H1 (cell line): ENCODE results near the gene KLHL26. TPM values are rescaled to one million over a fixed set of nuclear protein-coding genes. Genes with fewer than 3 reads are reported as not detected.
"Not testable (repeated sequence)": the region's sequence is repeated elsewhere in the genome, so short reads cannot be mapped to it uniquely, and the experiment has no call there.

Experiments used
- CTCF ChIA-PET: fragments of 300-600 bp; sonication (Branson Sonifier 250); formaldehyde crosslinking; loops from one replicate; lab custom pipeline; 2021; ENCODE audit not compliant: partially characterized antibody; lab: Charles Lee
- POLR2A ChIA-PET: fragments of 300-600 bp; sonication (Branson Sonifier 250); formaldehyde crosslinking; loops from one replicate; lab custom pipeline; 2021; ENCODE audit warnings: inconsistent platforms; ENCODE audit not compliant: partially characterized antibody; lab: Charles Lee
- DNase-seq, 2 experiments: peaks; one replicate each; pipeline versions ENCODE4 v3.0.0 to v3.0.0-alpha.2; 2010 to 2022; ENCODE audit warnings: low spot score in 2 of 2, low read depth in 1 of 2, mixed read lengths in 1 of 2
- FAIRE-seq: peaks from 2 replicates; lab custom pipeline; 2011; peaks lifted over from hg19 to GRCh38; lab: Jason Lieb, UNC
- H2AFZ ChIP-seq: 2 replicates; pipeline ENCODE4 v1.8.1; 2012; ENCODE audit warnings: low read length, inconsistent platforms
- H2AK5ac ChIP-seq: 2 replicates; pipeline ENCODE4 v1.6.1; 2013; ENCODE audit warnings: low read depth, low read length
- H2BK120ac ChIP-seq: replicated peaks from 2 replicates; pipeline ENCODE3; 2013; ENCODE audit warnings: low read depth, low read length, inconsistent platforms
- H2BK12ac ChIP-seq: 2 replicates; pipeline ENCODE4 v1.6.1; 2013; ENCODE audit warnings: low read depth, low read length
- H2BK15ac ChIP-seq: 2 replicates; pipeline ENCODE4 v1.6.1; 2013; ENCODE audit warnings: low read length
- H2BK20ac ChIP-seq: 2 replicates; pipeline ENCODE4 v1.6.1; 2013; ENCODE audit warnings: low read length
- H2BK5ac ChIP-seq: 2 replicates; pipeline ENCODE4 v1.6.1; 2013; ENCODE audit warnings: low read depth, low read length
- H3K14ac ChIP-seq: 2 replicates; pipeline ENCODE4 v1.6.1; 2013; ENCODE audit warnings: inconsistent platforms; ENCODE audit not compliant: insufficient read length
- H3K18ac ChIP-seq: 2 replicates; pipeline ENCODE4 v1.6.1; 2013; ENCODE audit warnings: low read length; ENCODE audit errors: extremely low read depth
- H3K23ac ChIP-seq: 2 replicates; pipeline ENCODE4 v1.6.1; 2013; ENCODE audit warnings: inconsistent platforms; ENCODE audit not compliant: insufficient read length
- H3K23me2 ChIP-seq: 2 replicates; pipeline ENCODE4 v1.6.1; 2013; ENCODE audit warnings: low read depth, low read length
- H3K27ac ChIP-seq: 2 replicates; pipeline ENCODE4 v1.6.1; 2011; ENCODE audit warnings: low read depth, low read length, inconsistent platforms
- H3K27me3 ChIP-seq, 4 experiments: replicated peaks in 1 of 4; 1 replicate in 1 of 4; 2 replicates in 3 of 4; pipeline versions ENCODE4 v1.6.1 to v1.8.1; 2011 to 2013; ENCODE audit warnings: low read length in 3 of 4, mild to moderate bottlenecking in 3 of 4, inconsistent platforms in 2 of 4, mixed read lengths in 2 of 4, moderate library complexity in 1 of 4; ENCODE audit not compliant: control insufficient read depth in 3 of 4, insufficient read depth in 3 of 4; ENCODE audit errors: extremely low read depth in 1 of 4
- H3K36me3 ChIP-seq, 4 experiments: 2 replicates each; pipeline versions ENCODE4 v1.6.1 to v1.8.1; 2011 to 2013; ENCODE audit warnings: mild to moderate bottlenecking in 4 of 4, low read length in 3 of 4, moderate library complexity in 2 of 4, control low read depth in 1 of 4, inconsistent platforms in 1 of 4; ENCODE audit not compliant: insufficient read depth in 4 of 4, control insufficient read depth in 2 of 4
- H3K4ac ChIP-seq: replicated peaks from 2 replicates; pipeline ENCODE3; 2013; ENCODE audit warnings: low read length, low read depth, mixed read lengths, inconsistent platforms; ENCODE audit not compliant: insufficient read length
- H3K4me1 ChIP-seq, 4 experiments: replicated peaks in 1 of 4; 1 replicate in 1 of 4; 2 replicates in 3 of 4; pipeline versions ENCODE4 v1.6.1 to v1.8.1; 2011 to 2013; ENCODE audit warnings: low read length in 3 of 4, inconsistent platforms in 2 of 4, mixed read lengths in 1 of 4; ENCODE audit not compliant: insufficient read depth in 4 of 4, control insufficient read depth in 3 of 4
- H3K4me2 ChIP-seq, 2 experiments: 2 replicates each; pipeline versions ENCODE4 v1.6.1 to v1.8.1; 2011 to 2013; ENCODE audit warnings: low read depth in 2 of 2, low read length in 2 of 2, control low read depth in 1 of 2, inconsistent platforms in 1 of 2, mild to moderate bottlenecking in 1 of 2; ENCODE audit not compliant: insufficient read depth in 1 of 2
- H3K4me3 ChIP-seq, 4 experiments: fragments of 200-600, 300-600 bp in 1 of 4; sonication (generic), shearing (Covaris generic), sonication (Bioruptor Twin) in 1 of 4; 2 replicates each; pipeline versions ENCODE4 v1.5.1 to v1.8.1; 2011 to 2016; ENCODE audit warnings: low read length in 4 of 4, low read depth in 3 of 4, control low read depth in 2 of 4, inconsistent platforms in 2 of 4, mild to moderate bottlenecking in 2 of 4, mixed read lengths in 1 of 4, moderate library complexity in 1 of 4; ENCODE audit not compliant: insufficient read depth in 2 of 4; ENCODE audit errors: extremely low read depth in 1 of 4
- H3K56ac ChIP-seq: replicated peaks from 2 replicates; pipeline ENCODE3; 2013; ENCODE audit warnings: low read depth, mild to moderate bottlenecking, mixed read lengths, low read length, inconsistent platforms; ENCODE audit not compliant: insufficient read length
- H3K79me1 ChIP-seq: 2 replicates; pipeline ENCODE4 v1.6.1; 2013; ENCODE audit warnings: low read depth, low read length, control low read depth
- H3K79me2 ChIP-seq, 2 experiments: 2 replicates each; pipeline versions ENCODE4 v1.6.1 to v1.8.1; 2012 to 2013; ENCODE audit warnings: low read length in 2 of 2, mild to moderate bottlenecking in 2 of 2, inconsistent platforms in 1 of 2; ENCODE audit not compliant: insufficient read depth in 2 of 2, control insufficient read depth in 1 of 2
- H3K9ac ChIP-seq, 4 experiments: replicated peaks in 1 of 4; 1 replicate in 1 of 4; 2 replicates in 3 of 4; pipeline versions ENCODE4 v1.6.1 to v1.8.1; 2011 to 2013; ENCODE audit warnings: low read depth in 3 of 4, low read length in 3 of 4, control low read depth in 2 of 4, mild to moderate bottlenecking in 2 of 4, moderate library complexity in 2 of 4, inconsistent platforms in 1 of 4; ENCODE audit errors: extremely low read depth in 1 of 4
- H3K9me3 ChIP-seq, 2 experiments: 2 replicates each; pipeline versions ENCODE4 v1.6.1 to v1.8.1; 2012 to 2013; ENCODE audit warnings: mild to moderate bottlenecking in 2 of 2, moderate library complexity in 2 of 2, control low read depth in 1 of 2, inconsistent platforms in 1 of 2, low read depth in 1 of 2, low read length in 1 of 2, mixed read lengths in 1 of 2; ENCODE audit not compliant: insufficient read depth in 2 of 2
- H4K20me1 ChIP-seq, 2 experiments: replicated peaks in 1 of 2; 2 replicates each; pipeline versions ENCODE3 to v1.8.1; 2011 to 2013; ENCODE audit warnings: inconsistent platforms in 2 of 2, low read length in 2 of 2, mild to moderate bottlenecking in 1 of 2; ENCODE audit not compliant: insufficient read depth in 2 of 2, control insufficient read depth in 1 of 2
- H4K5ac ChIP-seq: 2 replicates; pipeline ENCODE4 v1.6.1; 2013; ENCODE audit warnings: low read length, low read depth, mixed read lengths, inconsistent platforms; ENCODE audit not compliant: insufficient read length
- H4K8ac ChIP-seq: 2 replicates; pipeline ENCODE4 v1.8.0; 2013; ENCODE audit warnings: mild to moderate bottlenecking, moderate library complexity, low read length, inconsistent platforms; ENCODE audit not compliant: insufficient read depth; ENCODE audit errors: extremely low read depth
- H4K91ac ChIP-seq: replicated peaks from 2 replicates; pipeline ENCODE3; 2013; ENCODE audit warnings: low read length, mixed read lengths, inconsistent platforms; ENCODE audit not compliant: insufficient read length
- WGBS, 2 experiments: shearing (Covaris generic) in 1 of 2; methylation state at CpG; one replicate each; pipeline versions ENCODE4 v1.1.6 to v1.1.7; 2013 to 2015; ENCODE audit warnings: low lambda C conversion rate in 2 of 2, mixed read lengths in 2 of 2, inconsistent platforms in 1 of 2, low coverage in 1 of 2, missing lambda C conversion rate in 1 of 2; ENCODE audit not compliant: insufficient replicate concordance in 2 of 2, insufficient coverage in 1 of 2, insufficient read length in 1 of 2; ENCODE audit errors: extremely low coverage in 1 of 2, missing lambda C conversion rate in 1 of 2; 5-methylcytosine and 5-hydroxymethylcytosine counted together
- polyA plus RNA-seq, 7 experiments: library from polyadenylated mRNA; depleted of rRNA in 3 of 7; stranded (reverse) in 5 of 7; unstranded in 2 of 7; fragments of >200 nt in 5 of 7; fragments of 200-250 nt in 2 of 7; gene quantifications; 1 replicate in 5 of 7; 2 replicates in 1 of 7; 4 replicates in 1 of 7; pipeline versions ENCODE4 v1.2.1 to v1.2.3, GENCODE V29; 2011 to 2013; ENCODE audit warnings: missing spikeins in 2 of 7, mixed read lengths in 2 of 7
- total RNA-seq: library from RNA; stranded (reverse); fragmentation: NEBNext Ultra II Directional; extraction: Animal tissue kit (Norgen Biotek cat#: 25700); gene quantifications from 2 replicates; pipeline ENCODE4 v1.2.1, GENCODE V29; 2021

Gene KLHL26
- total and polyA plus RNA-seq, 2 of the 8 experiments (the other 6 are each of a cell fraction or from before 2014, with no cell fraction given), result 2.2 to 8.8 TPM

- not testable (repeated sequence) for H3K14ac ChIP-seq, H2BK20ac ChIP-seq, H4K20me1 ChIP-seq, H2BK15ac ChIP-seq, H3K4me3 ChIP-seq, H2BK12ac ChIP-seq, H3K9ac ChIP-seq, FAIRE-seq, H3K18ac ChIP-seq, H3K9me3 ChIP-seq, H3K23ac ChIP-seq, H3K79me1 ChIP-seq, H3K79me2 ChIP-seq, H3K36me3 ChIP-seq, H3K27ac ChIP-seq, H2AFZ ChIP-seq, H4K5ac ChIP-seq, H3K56ac ChIP-seq, H2BK120ac ChIP-seq, H3K27me3 ChIP-seq, H2AK5ac ChIP-seq, H4K91ac ChIP-seq, H4K8ac ChIP-seq, H3K4ac ChIP-seq, H2BK5ac ChIP-seq, DNase-seq
- peak overlapping the region in 1 of 2 experiments; percentile 74; a peak in 1 of 4 replicates for H3K4me2 ChIP-seq
- H3K23me2 ChIP-seq, result peaks cover 17% of the 10 kb centered on the region
- CTCF ChIA-PET, result interaction anchor here (0.9 to 12.5 kb wide), 16 partner anchors 11 to 255 kb away, joined by 3 to 139 read pairs (median 6); partner anchors contain the start of gene FKBP8
- POLR2A ChIA-PET, result interaction anchor here (0.6 to 10.3 kb wide), 17 partner anchors 11 to 264 kb away, joined by 3 to 112 read pairs (median 4); partner anchors contain the start of genes ELL, TMEM59L and UBA52
- peaks cover 2 to 36% (median 25%) of the 10 kb centered on the region in 4 experiments for H3K4me1 ChIP-seq
- WGBS, 2 experiments, result 91% methylated on average over 5 of the region's 5 CpGs; no CpG with 5 or more reads in 1 of the 2 experiments
Observed at GRCh38 chr19:18592732-18593131, 44.1 kb upstream of the KLHL26 start.
